Right lung (tissue), 5 donors: ENCODE results near the gene CCDC197. TPM values are rescaled to one million over a fixed set of nuclear protein-coding genes. Genes with fewer than 3 reads are reported as not detected.

Experiments used
- DNase-seq, 2 donors: peaks; one replicate each; pipeline ENCODE4 v3.0.0-alpha.2; 2013
- polyA plus RNA-seq, 5 donors: library from polyadenylated mRNA; unstranded; fragments of 120-200 nt; gene quantifications; one replicate each; pipeline versions ENCODE4 v1.2.1 to v1.2.3, GENCODE V29; 2013; ENCODE audit warnings: inconsistent platforms in 1 of 5, low replicate concordance in 1 of 5; ENCODE audit not compliant: insufficient read length in 5 of 5, insufficient read depth in 1 of 5

CCDC197 gene
- polyA plus RNA-seq, 5 donors = not detected

GRCh38 chr14:93977171-93977570 lies 19.9 kb upstream of the CCDC197 start:
- DNase-seq = no peak

- DNase-seq = no peak
Observed at GRCh38 chr14:93977790-93978581, 19.1 kb upstream of the CCDC197 start.

- DNase-seq = no peak
Observed at GRCh38 chr14:93978735-93979134, 18.4 kb upstream of the CCDC197 start.

- no peak for DNase-seq
Observed at GRCh38 chr14:93980456-93981201, 16.5 kb upstream of the CCDC197 start.

GRCh38 chr14:93981316-93982229 lies 15.5 kb upstream of the CCDC197 start:
- no peak for DNase-seq

- no peak for DNase-seq
Observed at GRCh38 chr14:93982230-93983007, 14.7 kb upstream of the CCDC197 start.

GRCh38 chr14:93984070-93984469 lies 13.0 kb upstream of the CCDC197 start:
- no peak for DNase-seq

- no peak for DNase-seq
Observed at GRCh38 chr14:93984987-93985410, 12.1 kb upstream of the CCDC197 start.

- DNase-seq = no peak
Observed at GRCh38 chr14:93986955-93987354, 10.1 kb upstream of the CCDC197 start.

- no peak for DNase-seq
Observed at GRCh38 chr14:93987376-93987775, 9.7 kb upstream of the CCDC197 start.

- DNase-seq = no peak
Observed at GRCh38 chr14:93987815-93988476, 9.2 kb upstream of the CCDC197 start.

GRCh38 chr14:93989939-93990338 lies 7.2 kb upstream of the CCDC197 start:
- no peak for DNase-seq

GRCh38 chr14:93991212-93991611 lies 5.9 kb upstream of the CCDC197 start:
- no peak for DNase-seq

- no peak for DNase-seq
Observed at GRCh38 chr14:93991649-93992048, 5.5 kb upstream of the CCDC197 start.

GRCh38 chr14:93993382-93993781 lies 3.7 kb upstream of the CCDC197 start:
- DNase-seq = no peak

- DNase-seq = no peak
Observed at GRCh38 chr14:93994919-93995682, 2.0 kb upstream of the CCDC197 start.

GRCh38 chr14:93996130-93996695 lies 888 bp upstream of the CCDC197 start:
- DNase-seq = no peak

- no peak for DNase-seq
Observed at GRCh38 chr14:93997916-93998870, 1.1 kb downstream of the CCDC197 start.
